ENCODE data around the gene TTC28. TPM values are rescaled to one million over a fixed set of nuclear protein-coding genes. Genes with fewer than 3 reads are reported as not detected.

The TTC28 gene
- total RNA-seq, 2 experiments from 2014 or later, result 1.6 to 1.9 TPM

Small RNAs within 50 kb of the gene (microRNA-seq; reads per million reads assigned to microRNA genes)
- gene MIR5739 (ENCODE audit: borderline microRNAs expressed, borderline replicate concordance), result not detected

Other genes with a start within 250 kb of the TTC28 start
- gene CHEK2, start 62.0 kb upstream of the TTC28 start, total RNA-seq, result 10 to 100 TPM; 47.8 to 52.6 TPM
- 10 to 100 TPM; 12.7 to 13.3 TPM for gene HSCB, start 62.2 kb upstream of the TTC28 start, total RNA-seq
- 10 to 100 TPM; 28.2 to 28.6 TPM for gene CCDC117, start 92.9 kb upstream of the TTC28 start, total RNA-seq
- 100 to 1,000 TPM; 106 to 108 TPM for gene XBP1, start 120.7 kb upstream of the TTC28 start, total RNA-seq
- 1 to 10 TPM; 1.6 to 2.2 TPM for gene ZNRF3, start 203.7 kb upstream of the TTC28 start, total RNA-seq

Data from activated naive CD4-positive, alpha-beta T cell treated with anti-CD3 and anti-CD28 coated beads for 36 hours (primary cell).